Dendritic cell treated with granulocyte-macrophage colony-stimulating factor and Interleukin-4, amounts not matched to agents 40 ng/mL and 50 ng/mL, for 4 days (primary cell): ENCODE measurements around the gene ADAMTS13.

Source experiments
- H3K27ac Mint-ChIP-seq: one replicate; pipeline ENCODE4 v1.8.0; 2022; ENCODE audit warnings: mild to moderate bottlenecking, mixed read lengths
- H3K27me3 Mint-ChIP-seq: one replicate; pipeline ENCODE4 v1.8.0; 2022; ENCODE audit warnings: mild to moderate bottlenecking, mixed read lengths
- H3K36me3 Mint-ChIP-seq: one replicate; pipeline ENCODE4 v1.8.0; 2022; ENCODE audit warnings: low read depth, mixed read lengths
- H3K4me1 Mint-ChIP-seq: one replicate; pipeline ENCODE4 v1.8.0; 2022; ENCODE audit warnings: low read depth, mixed read lengths
- H3K4me3 Mint-ChIP-seq: one replicate; pipeline ENCODE4 v1.8.0; 2022; ENCODE audit warnings: mild to moderate bottlenecking, moderate library complexity, mixed read lengths
- H3K9me3 Mint-ChIP-seq: one replicate; pipeline ENCODE4 v1.8.0; 2022; ENCODE audit warnings: mixed read lengths
- intact Hi-C: fragments of 100-400 bp; cut with micrococcal nuclease; formaldehyde crosslinking; loops from one replicate; pipeline ENCODE4 v1.15.0; 2022

ADAMTS13 gene

GRCh38 chr9:133478851-133479711 lies 56.9 kb downstream of the ADAMTS13 start, which contains the start of gene SLC2A6:
SLC2A6 (minus strand) TSS chr9:133479099; CDS start chr9:133479059, 40 bp downstream.
- no peaks in the 10 kb centered on the region for H3K9me3 Mint-ChIP-seq
- peaks cover 39% of the 10 kb centered on the region for H3K27me3 Mint-ChIP-seq
- H3K4me3 Mint-ChIP-seq: peak within 1 kb of the TSS; percentile 86
- intact Hi-C loops: loop anchor here (2.0 to 5.0 kb wide), 2 partner anchors 20 to 122 kb away; partner anchors contain the start of genes CACFD1, SURF1 and SURF2
- H3K4me1 Mint-ChIP-seq: peaks cover 49% of the 10 kb centered on the region
- peak within 1 kb of the TSS; percentile 79 for H3K27ac Mint-ChIP-seq
- H3K36me3 Mint-ChIP-seq: peaks cover 37% of the 10 kb centered on the region

- H3K4me3 Mint-ChIP-seq: no peak overlapping the region
- intact Hi-C loops: no loop called here
- no peak overlapping the region for H3K27ac Mint-ChIP-seq
- peaks cover 52% of the 10 kb centered on the region for H3K27me3 Mint-ChIP-seq
- no peaks in the 10 kb centered on the region for H3K36me3 Mint-ChIP-seq
- peaks cover 18% of the 10 kb centered on the region for H3K4me1 Mint-ChIP-seq
- H3K9me3 Mint-ChIP-seq: no peaks in the 10 kb centered on the region
Observed at GRCh38 chr9:133483611-133484010, 61.4 kb downstream of the ADAMTS13 start.

- Mint-ChIP-seq H3K36me3 (no peaks in the 10 kb centered on the region), H3K27me3 (peaks cover 50% of the 10 kb centered on the region), H3K9me3 (no peaks in the 10 kb centered on the region), H3K4me1 (peaks cover 11% of the 10 kb centered on the region), H3K27ac (no peak overlapping the region), H3K4me3 (no peak overlapping the region)
- intact Hi-C loops: loop anchor here (5.0 kb wide), 1 partner anchor 298 kb away; no protein-coding TSS in a partner anchor
Observed at GRCh38 chr9:133484671-133485437, 62.7 kb downstream of the ADAMTS13 start.

- intact Hi-C loops: loop anchor here (1.0 to 5.0 kb wide), 2 partner anchors 78 to 298 kb away; no protein-coding TSS in a partner anchor
- peaks cover 7% of the 10 kb centered on the region for H3K4me1 Mint-ChIP-seq
Observed at GRCh38 chr9:133485531-133486260, 63.5 kb downstream of the ADAMTS13 start.

GRCh38 chr9:133487331-133487725 lies 65.2 kb downstream of the ADAMTS13 start:
- intact Hi-C loops: loop anchor here (5.0 kb wide), 1 partner anchor 300 kb away; no protein-coding TSS in a partner anchor
- no peaks in the 10 kb centered on the region for H3K9me3 Mint-ChIP-seq

More at GRCh38 chr9:133485531-133486260, 63.5 kb downstream of the ADAMTS13 start:
- peak overlapping the region; percentile 34 for H3K27ac Mint-ChIP-seq
- H3K27me3 Mint-ChIP-seq: peaks cover 48% of the 10 kb centered on the region
- no peak overlapping the region for H3K4me3 Mint-ChIP-seq
- H3K9me3 Mint-ChIP-seq: no peaks in the 10 kb centered on the region
- H3K36me3 Mint-ChIP-seq: no peaks in the 10 kb centered on the region

GRCh38 chr9:133488686-133489252 lies 66.6 kb downstream of the ADAMTS13 start:
- peaks cover 7% of the 10 kb centered on the region for H3K4me1 Mint-ChIP-seq
- no peaks in the 10 kb centered on the region for H3K9me3 Mint-ChIP-seq
- intact Hi-C loops: loop anchor here (5.0 kb wide), 1 partner anchor 301 kb away; no protein-coding TSS in a partner anchor
- H3K36me3 Mint-ChIP-seq: no peaks in the 10 kb centered on the region
- H3K4me3 Mint-ChIP-seq: no peak overlapping the region
- H3K27me3 Mint-ChIP-seq: peaks cover 20% of the 10 kb centered on the region
- H3K27ac Mint-ChIP-seq: no peak overlapping the region

More at GRCh38 chr9:133487331-133487725, 65.2 kb downstream of the ADAMTS13 start:
- H3K27me3 Mint-ChIP-seq: peaks cover 33% of the 10 kb centered on the region
- no peaks in the 10 kb centered on the region for H3K36me3 Mint-ChIP-seq
- no peak overlapping the region for H3K27ac Mint-ChIP-seq
- no peak overlapping the region for H3K4me3 Mint-ChIP-seq
- peaks cover 7% of the 10 kb centered on the region for H3K4me1 Mint-ChIP-seq

- no peak overlapping the region for H3K4me3 Mint-ChIP-seq
- no peaks in the 10 kb centered on the region for H3K9me3 Mint-ChIP-seq
- no peaks in the 10 kb centered on the region for H3K36me3 Mint-ChIP-seq
- peaks cover 15% of the 10 kb centered on the region for H3K27me3 Mint-ChIP-seq
- H3K27ac Mint-ChIP-seq: no peak overlapping the region
- peaks cover 7% of the 10 kb centered on the region for H3K4me1 Mint-ChIP-seq
- intact Hi-C loops: loop anchor here (5.0 kb wide), 1 partner anchor 302 kb away; no protein-coding TSS in a partner anchor
Observed at GRCh38 chr9:133489253-133490190, 67.4 kb downstream of the ADAMTS13 start.

- H3K4me1 Mint-ChIP-seq: peaks cover 7% of the 10 kb centered on the region
- H3K4me3 Mint-ChIP-seq: no peak overlapping the region
- no peaks in the 10 kb centered on the region for H3K36me3 Mint-ChIP-seq
- H3K27me3 Mint-ChIP-seq: peaks cover 14% of the 10 kb centered on the region
- no peak overlapping the region for H3K27ac Mint-ChIP-seq
- no peaks in the 10 kb centered on the region for H3K9me3 Mint-ChIP-seq
- intact Hi-C loops: no loop called here
Observed at GRCh38 chr9:133490201-133490681, 68.1 kb downstream of the ADAMTS13 start.

- no peak overlapping the region for H3K27ac Mint-ChIP-seq
- H3K36me3 Mint-ChIP-seq: no peaks in the 10 kb centered on the region
- no peaks in the 10 kb centered on the region for H3K9me3 Mint-ChIP-seq
- peaks cover 12% of the 10 kb centered on the region for H3K27me3 Mint-ChIP-seq
- H3K4me3 Mint-ChIP-seq: no peak overlapping the region
- intact Hi-C loops: no loop called here
- H3K4me1 Mint-ChIP-seq: peaks cover 3% of the 10 kb centered on the region
Observed at GRCh38 chr9:133490865-133491655, 68.9 kb downstream of the ADAMTS13 start.

GRCh38 chr9:133491656-133491925 lies 69.4 kb downstream of the ADAMTS13 start:
- Mint-ChIP-seq H3K27ac (no peak overlapping the region), H3K27me3 (peaks cover 12% of the 10 kb centered on the region), H3K4me1 (no peaks in the 10 kb centered on the region), H3K4me3 (no peak overlapping the region), H3K9me3 (no peaks in the 10 kb centered on the region), H3K36me3 (no peaks in the 10 kb centered on the region)
- intact Hi-C loops: no loop called here

GRCh38 chr9:133492061-133493021 lies 70.2 kb downstream of the ADAMTS13 start:
- no peaks in the 10 kb centered on the region for H3K36me3 Mint-ChIP-seq
- no peak overlapping the region for H3K4me3 Mint-ChIP-seq
- H3K4me1 Mint-ChIP-seq: no peaks in the 10 kb centered on the region
- H3K27me3 Mint-ChIP-seq: peaks cover 12% of the 10 kb centered on the region
- no peak overlapping the region for H3K27ac Mint-ChIP-seq
- intact Hi-C loops: no loop called here
- H3K9me3 Mint-ChIP-seq: no peaks in the 10 kb centered on the region
